Islet precursor cell (in vitro differentiated cells): Measurements from ENCODE around the gene SEZ6L.
A peak's percentile ranks its signal among the peaks of the same experiment; 100 is the strongest.

Source experiments
- DNase-seq: peaks from one replicate; pipeline ENCODE4 v3.0.0-alpha.2; 2018

Gene SEZ6L

GRCh38 chr22:26182723-26183122, 13.5 kb downstream of the SEZ6L start:
- no peak for DNase-seq

GRCh38 chr22:26185190-26185589, 15.9 kb downstream of the SEZ6L start:
- DNase-seq = no peak

- no peak for DNase-seq
Observed at GRCh38 chr22:26188341-26188740, 19.1 kb downstream of the SEZ6L start.

- DNase-seq = no peak
Observed at GRCh38 chr22:26194313-26194712, 25.1 kb downstream of the SEZ6L start.

- peak; percentile 40 for DNase-seq
Observed at GRCh38 chr22:26194877-26195276, 25.6 kb downstream of the SEZ6L start.

- peak; percentile 8 for DNase-seq
Observed at GRCh38 chr22:26196657-26197056, 27.4 kb downstream of the SEZ6L start.

GRCh38 chr22:26197425-26197824, 28.2 kb downstream of the SEZ6L start:
- no peak for DNase-seq

GRCh38 chr22:26199665-26200064, 30.4 kb downstream of the SEZ6L start:
- DNase-seq = no peak

- no peak for DNase-seq
Observed at GRCh38 chr22:26202280-26202924, 33.1 kb downstream of the SEZ6L start.

- no peak for DNase-seq
Observed at GRCh38 chr22:26205494-26205893, 36.2 kb downstream of the SEZ6L start.

- no peak for DNase-seq
Observed at GRCh38 chr22:26210334-26210733, 41.1 kb downstream of the SEZ6L start.

- DNase-seq = no peak
Observed at GRCh38 chr22:26213826-26214225, 44.6 kb downstream of the SEZ6L start.

- no peak for DNase-seq
Observed at GRCh38 chr22:26214466-26214865, 45.2 kb downstream of the SEZ6L start.

GRCh38 chr22:26215736-26216135, 46.5 kb downstream of the SEZ6L start:
- no peak for DNase-seq

GRCh38 chr22:26225207-26225606, 55.9 kb downstream of the SEZ6L start:
- peak; percentile 32 for DNase-seq

- DNase-seq = peak; percentile 22
Observed at GRCh38 chr22:26226538-26227297, 57.5 kb downstream of the SEZ6L start.

GRCh38 chr22:26229910-26230309, 60.6 kb downstream of the SEZ6L start:
- no peak for DNase-seq

GRCh38 chr22:26234296-26234695, 65.0 kb downstream of the SEZ6L start:
- DNase-seq = no peak

GRCh38 chr22:26235792-26236487, 66.7 kb downstream of the SEZ6L start:
- DNase-seq = peak; percentile 17

- no peak for DNase-seq
Observed at GRCh38 chr22:26236991-26237390, 67.7 kb downstream of the SEZ6L start.

GRCh38 chr22:26238596-26238995, 69.3 kb downstream of the SEZ6L start:
- no peak for DNase-seq

- DNase-seq = no peak
Observed at GRCh38 chr22:26239581-26239980, 70.3 kb downstream of the SEZ6L start.

GRCh38 chr22:26241361-26241760, 72.1 kb downstream of the SEZ6L start:
- DNase-seq = no peak

- DNase-seq = no peak
Observed at GRCh38 chr22:26245001-26245400, 75.7 kb downstream of the SEZ6L start.
